GM18858 (cell line): ENCODE data around the gene PITPNM2.
"Not testable (repeated sequence)": the region's sequence is repeated elsewhere in the genome, so short reads cannot be mapped to it uniquely, and the experiment has no call there.

ENCODE experiments used
- ATAC-seq: cut with Tn5 transposase; IDR thresholded peaks from one replicate; pipeline ENCODE4 v1.9.1; 2021; ENCODE audit not compliant: unreplicated experiment

The PITPNM2 gene

GRCh38 chr12:123121670-123122069, 29.2 kb downstream of the PITPNM2 start:
- no peak for ATAC-seq

GRCh38 chr12:123120452-123121166, 30.3 kb downstream of the PITPNM2 start:
- ATAC-seq = peak; percentile 19

GRCh38 chr12:123119808-123120207, 31.1 kb downstream of the PITPNM2 start:
- peak; percentile 83 for ATAC-seq

- no peak for ATAC-seq
Observed at GRCh38 chr12:123118497-123118896, 32.4 kb downstream of the PITPNM2 start.

GRCh38 chr12:123115409-123116121, 35.3 kb downstream of the PITPNM2 start:
- ATAC-seq = no peak

DNA sequence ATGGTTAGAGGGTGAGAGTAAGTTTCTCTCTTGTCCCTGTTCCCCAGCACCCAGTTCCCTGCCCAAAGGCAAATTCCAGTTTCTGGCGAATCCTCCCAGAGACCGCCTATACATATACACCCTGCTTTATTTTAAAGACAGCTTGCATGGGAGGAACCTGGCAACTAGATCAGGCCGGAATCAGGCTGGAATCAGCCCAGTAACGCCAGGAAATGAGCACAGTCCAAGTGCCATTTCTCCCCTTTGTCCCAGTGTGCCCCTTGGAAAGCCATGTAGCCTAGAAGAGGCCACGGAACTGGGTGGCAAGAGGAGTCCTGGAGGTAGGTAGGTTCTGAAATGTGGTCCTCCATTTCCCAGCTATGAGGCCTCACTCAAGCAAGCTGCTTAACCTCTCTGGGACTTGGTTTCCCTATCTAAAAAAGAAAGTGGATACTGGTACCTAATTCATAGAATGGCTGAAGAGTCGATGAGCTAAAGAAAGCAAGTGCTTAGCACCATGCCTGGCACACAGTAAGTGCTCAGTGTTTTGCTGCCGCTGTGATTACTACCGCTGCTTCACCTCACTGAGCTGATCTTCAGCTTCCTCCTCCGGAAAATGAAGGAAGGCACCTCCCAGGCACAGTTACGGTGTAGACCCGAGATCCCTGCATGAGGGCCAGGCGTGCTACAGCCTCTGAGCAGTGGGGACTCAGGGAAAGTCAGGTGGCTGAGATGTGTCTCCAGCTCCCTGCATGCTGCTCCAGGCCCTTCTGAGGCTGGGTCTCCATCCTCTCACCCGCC, 36.4 kb downstream of the PITPNM2 start:
- no peak for ATAC-seq

DNA sequence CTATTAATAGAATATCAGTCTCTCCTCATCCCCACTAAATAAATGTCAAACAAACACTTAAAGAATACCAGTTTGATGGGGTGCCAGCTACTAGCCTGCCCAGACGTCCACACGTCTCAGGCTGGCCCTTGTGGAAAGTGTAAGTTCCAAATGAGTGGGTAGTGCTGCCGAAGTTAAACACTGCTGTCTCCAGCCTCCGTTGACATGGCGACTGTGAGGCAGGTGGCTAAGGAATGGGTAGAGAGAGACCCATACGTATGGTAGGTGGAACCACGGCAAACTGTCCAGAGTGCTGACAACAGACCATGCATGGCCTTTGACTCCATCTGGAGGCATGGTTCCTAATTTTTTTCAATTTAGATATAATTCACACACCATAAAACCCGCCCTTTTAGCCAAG, 37.9 kb downstream of the PITPNM2 start:
- no peak for ATAC-seq

- no peak for ATAC-seq
Observed at GRCh38 chr12:123111498-123112165, 39.3 kb downstream of the PITPNM2 start.

GRCh38 chr12:123109319-123109772, 41.5 kb downstream of the PITPNM2 start:
- ATAC-seq = no peak

GRCh38 chr12:123108682-123109066, 42.2 kb downstream of the PITPNM2 start:
- no peak for ATAC-seq

DNA sequence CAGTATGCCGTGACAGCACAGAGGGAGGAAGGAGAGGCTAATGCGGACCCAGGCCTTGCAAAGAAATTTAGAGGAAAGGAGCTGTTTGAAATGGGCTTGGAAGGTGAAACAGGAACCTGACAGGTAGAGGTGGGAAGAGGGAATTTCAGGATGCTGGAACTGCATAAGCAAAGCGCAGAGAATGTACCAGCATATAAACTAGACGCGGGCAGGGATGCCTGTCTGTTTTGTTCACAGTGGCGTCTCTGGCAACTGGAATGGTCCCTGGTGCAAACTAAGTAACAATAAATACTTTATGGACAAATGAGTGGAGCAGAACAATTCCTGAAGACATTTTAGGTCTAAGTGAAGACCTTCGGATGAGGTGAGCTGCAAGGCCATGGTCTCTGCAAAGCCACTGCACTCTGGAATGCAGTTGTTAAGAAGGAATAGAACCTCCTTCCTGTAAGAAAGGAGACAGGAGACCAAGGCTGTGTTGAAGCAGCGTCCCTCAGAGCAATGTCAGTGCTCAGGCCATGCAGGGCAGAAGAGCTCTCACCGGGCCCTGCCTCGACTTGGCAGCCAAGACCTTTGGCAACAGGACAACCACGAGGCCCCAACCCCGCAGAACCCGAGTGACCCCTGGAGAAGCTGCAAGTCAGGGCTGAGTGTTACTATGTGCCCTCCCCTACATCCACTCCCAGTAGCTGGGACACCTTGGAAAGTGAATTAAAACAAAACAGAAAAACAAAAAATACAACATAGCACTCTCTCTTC, 42.8 kb downstream of the PITPNM2 start:
- ATAC-seq = no peak

DNA sequence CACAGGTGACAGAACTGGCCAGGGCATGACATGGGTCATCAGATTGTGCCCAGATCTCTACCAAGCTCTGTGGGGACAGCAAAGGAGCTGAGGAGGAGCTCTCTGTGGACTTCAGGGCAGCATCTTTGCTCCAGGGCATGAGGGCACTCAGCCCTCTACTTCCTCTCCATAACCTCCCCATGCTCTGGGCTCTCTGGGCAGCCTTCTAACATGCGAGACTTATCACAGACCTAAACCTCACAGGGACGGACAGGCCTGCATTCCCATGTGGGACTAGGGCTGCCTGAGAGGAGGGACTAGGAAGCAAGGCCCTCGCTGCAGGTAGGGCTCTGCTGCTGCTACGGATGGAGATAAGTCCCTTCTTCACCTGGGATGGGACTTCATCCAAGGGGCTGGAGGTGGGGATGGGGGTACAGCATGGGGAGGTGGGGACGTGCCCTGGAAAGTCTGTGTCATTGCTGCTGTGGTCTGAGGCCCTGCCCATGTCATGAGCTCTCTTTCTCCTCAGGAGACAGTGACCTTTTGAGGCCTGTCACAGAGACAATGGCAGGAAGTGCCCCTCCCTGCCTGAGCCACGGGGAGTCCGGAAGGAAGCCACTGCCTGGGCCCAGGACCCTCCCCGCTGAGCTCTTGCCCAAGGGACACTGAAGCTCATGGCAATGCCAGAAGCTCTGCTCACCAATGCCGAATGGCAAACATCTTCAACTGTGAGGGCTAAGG, 44.1 kb downstream of the PITPNM2 start:
- ATAC-seq = no peak

GRCh38 chr12:123105211-123105826, 45.6 kb downstream of the PITPNM2 start:
- no peak for ATAC-seq

GRCh38 chr12:123104809-123105208, 46.1 kb downstream of the PITPNM2 start:
- no peak for ATAC-seq

DNA sequence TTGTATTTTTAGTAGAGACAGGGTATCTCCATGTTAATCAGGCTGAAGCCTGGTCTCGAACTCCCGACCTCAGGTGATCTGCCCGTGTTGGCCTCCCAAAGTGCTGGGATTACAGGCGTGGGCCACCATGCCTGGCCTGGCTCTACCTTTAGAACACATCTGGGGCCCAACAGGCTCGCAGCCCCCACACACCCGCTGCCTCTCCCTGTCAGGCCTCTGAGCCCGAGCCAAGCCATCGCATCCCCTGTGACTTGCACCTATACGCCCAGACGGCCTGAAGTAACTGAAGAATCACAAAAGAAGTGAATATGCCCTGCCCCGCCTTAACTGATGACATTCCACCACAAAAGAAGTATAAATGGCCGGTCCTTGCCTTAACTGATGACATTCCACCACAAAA, 46.8 kb downstream of the PITPNM2 start:
- ATAC-seq = not testable (repeated sequence)

GRCh38 chr12:123102781-123103503, 47.9 kb downstream of the PITPNM2 start:
- ATAC-seq = no peak

DNA sequence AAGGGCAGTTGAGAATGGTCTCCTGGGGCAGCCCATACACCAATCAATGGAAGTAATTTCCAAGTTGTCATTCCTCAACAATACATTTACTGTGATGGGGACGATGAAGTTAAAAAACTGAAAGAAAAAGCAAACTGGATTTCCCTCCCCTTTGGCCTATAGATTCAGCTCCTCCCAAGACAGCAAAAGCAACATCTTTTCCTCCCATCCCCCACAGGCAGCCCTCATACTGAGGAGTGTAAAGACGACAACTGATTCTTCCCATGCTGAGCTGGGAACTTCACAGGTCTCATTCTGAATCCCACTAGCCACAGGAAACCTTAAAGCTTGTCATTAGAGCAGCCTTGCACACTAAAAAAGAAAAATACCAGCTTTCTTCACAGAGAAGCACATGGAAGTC, 48.5 kb downstream of the PITPNM2 start:
- ATAC-seq = no peak

GRCh38 chr12:123101526-123101925, 49.4 kb downstream of the PITPNM2 start:
- no peak for ATAC-seq
